ENCODE measurements around the gene SRRM1.
A peak's percentile ranks its signal among the peaks of the same experiment; 100 is the strongest.
"Not testable (repeated sequence)": the region's sequence is repeated elsewhere in the genome, so short reads cannot be mapped to it uniquely, and the experiment has no call there.

SRRM1 gene

DNA sequence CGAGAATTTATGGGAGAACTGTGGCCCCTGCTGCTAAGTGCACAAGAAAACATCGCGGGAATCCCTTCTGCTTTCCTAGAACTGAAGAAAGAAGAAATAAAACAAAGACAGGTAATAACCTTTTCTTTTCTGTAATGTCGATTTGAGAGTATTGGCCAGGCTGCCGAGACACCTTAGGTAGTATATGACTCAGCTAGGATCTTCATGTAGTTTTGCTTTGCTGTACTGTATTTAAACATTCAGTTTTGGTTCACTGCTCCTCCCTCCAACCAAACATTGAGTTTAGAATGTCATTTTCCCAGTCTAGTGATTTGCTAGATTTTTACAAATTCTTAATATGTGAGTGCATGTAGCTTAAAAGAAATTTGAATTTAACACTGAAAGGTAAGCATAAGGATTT, 5.8 kb downstream of the SRRM1 start:
- no peak for DNase-seq

GRCh38 chr1:24652382-24652781, 9.3 kb downstream of the SRRM1 start:
- DNase-seq, result no peak

- no peak for DNase-seq
Measured at GRCh38 chr1:24654010-24654409, 10.9 kb downstream of the SRRM1 start.

GRCh38 chr1:24656046-24656445, 12.9 kb downstream of the SRRM1 start:
- no peak for DNase-seq

- no peak for DNase-seq
Measured at GRCh38 chr1:24657781-24658180, 14.7 kb downstream of the SRRM1 start.

- DNase-seq, result no peak
Measured at GRCh38 chr1:24659166-24659904, 16.2 kb downstream of the SRRM1 start.

DNA sequence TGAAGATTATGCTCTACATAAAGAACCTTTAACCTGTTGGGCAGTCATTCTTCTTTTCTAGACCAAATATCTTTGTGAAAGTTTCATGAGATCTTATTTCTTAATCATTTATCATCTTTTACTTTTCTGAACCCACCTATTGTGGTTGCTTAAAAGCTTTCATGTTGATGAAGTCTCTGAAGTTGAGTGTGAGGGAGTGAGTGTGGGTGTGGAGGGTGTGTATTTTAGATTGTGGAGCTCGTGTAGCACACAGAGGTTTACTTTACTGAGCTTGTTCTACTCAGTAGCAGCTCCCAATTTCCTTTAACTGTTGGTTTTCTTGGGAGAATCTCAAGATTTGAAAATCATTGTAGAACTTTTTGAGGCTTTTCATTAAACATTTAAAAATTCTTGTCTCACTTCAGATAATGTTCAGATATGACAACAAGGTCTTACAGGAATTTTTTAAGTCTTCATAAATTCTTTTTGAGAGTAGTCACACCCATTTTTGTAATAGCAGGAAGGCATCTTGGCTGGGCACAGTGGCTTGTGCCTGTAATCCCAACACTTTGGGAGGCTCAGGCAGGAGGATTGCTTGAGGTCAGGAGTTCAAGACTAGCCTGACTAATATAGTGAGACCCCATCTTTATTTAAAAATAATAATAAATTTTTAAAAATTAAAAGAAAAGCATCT, 17.0 kb downstream of the SRRM1 start:
- DNase-seq, result no peak

DNA sequence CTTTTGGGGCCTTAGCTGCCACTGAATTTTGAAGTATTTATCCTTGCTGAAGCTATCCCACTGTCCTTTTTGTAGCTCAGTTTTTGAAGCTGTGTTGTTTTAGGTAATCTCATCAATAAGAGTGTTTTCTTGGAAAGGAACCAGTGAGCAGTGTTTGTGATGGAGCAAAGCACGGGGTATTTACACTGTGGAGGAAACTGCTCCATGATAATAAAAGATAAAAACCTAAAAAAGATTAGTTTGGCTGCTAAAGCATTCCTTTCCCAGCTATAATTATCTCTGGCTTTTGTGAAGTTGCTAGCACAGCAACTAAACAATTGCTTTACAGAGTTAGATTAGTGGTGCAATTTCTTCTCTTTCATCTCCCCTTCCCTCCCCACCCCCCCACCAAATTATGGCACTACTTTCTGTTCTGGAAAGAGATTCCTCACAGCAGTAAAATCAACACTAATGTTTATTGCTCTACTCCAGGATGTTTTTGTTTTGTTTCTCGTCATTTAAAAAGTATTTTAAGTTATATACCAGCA, 21.5 kb downstream of the SRRM1 start:
- DNase-seq, result no peak

DNA sequence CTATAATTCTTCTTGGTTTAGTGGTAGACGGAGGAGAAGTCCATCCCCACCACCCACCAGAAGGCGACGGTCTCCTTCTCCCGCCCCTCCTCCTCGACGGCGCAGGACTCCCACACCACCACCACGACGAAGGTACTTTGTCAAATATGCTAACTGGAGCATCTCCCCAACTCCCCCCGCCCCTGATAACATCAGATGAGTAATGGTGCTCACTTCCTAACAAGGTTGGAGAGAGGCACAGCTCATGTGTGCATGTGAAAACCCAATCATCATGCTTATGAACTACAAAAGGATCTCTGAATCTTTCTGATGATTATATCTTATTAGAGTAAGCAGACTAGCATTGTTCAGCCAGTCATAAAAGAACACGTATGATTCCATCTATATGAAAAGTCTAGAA, 23.7 kb downstream of the SRRM1 start:
- DNase-seq, result no peak

GRCh38 chr1:24671372-24671771, 28.3 kb downstream of the SRRM1 start:
- not testable (repeated sequence) for DNase-seq

DNA sequence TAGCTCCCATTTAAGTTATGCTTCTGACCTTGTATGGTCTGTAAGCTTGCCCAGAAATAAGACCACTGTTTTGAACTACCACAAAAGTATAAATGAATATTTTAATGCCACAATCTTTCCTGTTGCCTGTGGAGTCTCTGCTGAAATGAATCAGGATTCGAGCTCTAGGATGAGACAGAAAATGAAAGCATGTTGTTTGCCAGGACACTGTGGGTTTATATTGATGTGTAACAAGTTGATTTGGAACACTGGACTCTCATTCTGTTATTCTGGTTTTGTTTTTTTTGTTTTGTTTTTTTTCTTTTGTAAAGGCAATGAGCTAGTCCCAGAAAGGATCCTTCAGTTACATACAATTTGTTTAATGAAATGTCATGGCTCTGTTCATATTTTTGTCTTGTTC, 29.6 kb downstream of the SRRM1 start:
- not testable (repeated sequence) for DNase-seq

GRCh38 chr1:24673341-24673740, 30.2 kb downstream of the SRRM1 start:
- DNase-seq, result no peak

DNA sequence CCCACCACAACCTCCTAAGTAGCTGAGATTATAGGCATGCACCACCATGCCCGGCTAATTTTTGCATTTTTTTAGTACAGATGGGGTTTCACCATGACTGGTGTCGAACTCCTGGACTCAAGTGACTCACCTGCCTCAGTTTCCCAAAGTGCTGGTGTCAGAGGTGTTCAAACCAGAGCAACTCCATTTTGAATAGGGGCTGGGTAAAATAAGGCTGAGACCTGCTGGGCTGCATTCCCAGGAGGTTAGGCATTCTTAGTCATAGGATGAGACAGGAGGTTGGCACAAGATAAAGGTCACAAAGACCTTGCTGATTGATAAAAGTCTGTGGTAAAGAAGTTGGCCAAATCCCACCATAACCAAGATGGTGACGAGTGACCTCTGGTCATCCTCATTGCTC, 35.3 kb downstream of the SRRM1 start:
- DNase-seq, result not testable (repeated sequence)

- DNase-seq, result no peak
Measured at GRCh38 chr1:24679725-24680124, 36.6 kb downstream of the SRRM1 start.

- no peak for DNase-seq
Measured at GRCh38 chr1:24683713-24684162, 40.6 kb downstream of the SRRM1 start.

DNA sequence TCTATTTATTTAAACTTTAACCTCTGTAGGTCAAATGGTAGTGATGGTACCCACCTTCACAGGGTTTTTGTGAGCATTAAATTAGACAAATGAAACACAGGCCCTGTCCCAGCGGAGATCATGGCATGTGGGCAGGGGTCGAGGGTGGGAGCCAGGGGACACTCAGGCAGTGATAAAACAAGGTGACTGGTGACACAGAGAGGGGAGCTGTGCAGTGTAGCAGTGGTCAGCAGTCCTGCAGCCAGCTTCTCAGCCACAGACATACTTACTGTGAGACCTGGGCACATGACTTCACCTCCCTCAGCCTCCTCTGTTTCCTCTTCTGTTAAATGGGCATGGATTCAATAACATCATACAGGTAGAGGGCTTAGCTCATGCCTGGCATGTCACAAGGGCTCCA, 44.9 kb downstream of the SRRM1 start:
- no peak for DNase-seq

GRCh38 chr1:24688621-24689195, 45.6 kb downstream of the SRRM1 start:
- peak; percentile 80 for DNase-seq

DNA sequence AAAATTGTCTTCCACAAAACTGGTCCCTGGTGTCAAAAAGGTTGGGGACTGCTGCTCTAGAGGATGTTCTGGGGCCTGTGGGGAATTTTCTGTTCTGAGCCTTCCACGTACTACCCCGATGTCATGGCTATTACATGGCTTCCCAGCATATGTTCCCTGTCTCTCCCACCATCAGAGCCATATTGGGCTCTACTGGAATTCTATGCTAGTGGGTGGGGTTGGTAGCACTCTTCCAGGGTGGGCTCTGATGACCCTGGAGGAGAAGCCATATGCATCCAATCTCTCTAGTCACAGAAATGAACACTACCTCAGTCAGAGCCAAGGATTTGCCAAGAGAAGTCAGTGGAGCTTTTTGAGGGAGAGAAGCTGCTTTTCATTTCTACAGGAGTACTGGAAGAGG, 47.9 kb downstream of the SRRM1 start:
- DNase-seq, result no peak

DNA sequence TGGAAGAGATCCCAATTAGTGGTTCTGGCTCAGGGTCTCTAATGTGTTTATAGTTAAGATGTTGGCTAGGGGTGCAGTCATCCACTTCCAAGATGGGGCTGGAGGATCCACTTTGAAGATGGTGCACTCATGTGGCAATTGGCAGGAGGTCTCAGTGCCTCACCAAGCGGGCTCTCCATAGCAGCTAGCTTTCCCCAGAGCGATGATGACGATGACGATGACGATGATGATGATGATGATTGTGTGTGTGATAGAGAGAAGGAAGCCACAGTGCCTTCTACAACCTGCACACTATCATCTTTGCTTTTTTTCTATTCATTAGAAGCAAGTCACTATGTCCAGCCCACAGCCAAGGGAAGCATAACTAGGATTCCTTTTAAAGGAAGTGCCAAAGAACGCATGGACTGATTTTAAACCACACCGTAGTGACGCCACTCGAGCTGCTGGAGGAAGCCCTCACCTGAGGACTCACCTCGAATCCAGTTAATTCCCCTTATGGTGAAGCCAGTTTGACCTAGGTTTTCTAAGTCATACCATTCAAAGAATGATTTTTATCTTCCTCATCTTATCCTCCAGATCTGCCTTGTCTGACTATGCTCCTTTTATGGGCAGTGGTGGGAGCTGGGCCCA, 49.4 kb downstream of the SRRM1 start:
- DNase-seq, result no peak

- DNase-seq, result no peak
Measured at GRCh38 chr1:24693827-24694379, 50.8 kb downstream of the SRRM1 start.

GRCh38 chr1:24694380-24694843, 51.3 kb downstream of the SRRM1 start:
- peak; percentile 61 for DNase-seq

DNA sequence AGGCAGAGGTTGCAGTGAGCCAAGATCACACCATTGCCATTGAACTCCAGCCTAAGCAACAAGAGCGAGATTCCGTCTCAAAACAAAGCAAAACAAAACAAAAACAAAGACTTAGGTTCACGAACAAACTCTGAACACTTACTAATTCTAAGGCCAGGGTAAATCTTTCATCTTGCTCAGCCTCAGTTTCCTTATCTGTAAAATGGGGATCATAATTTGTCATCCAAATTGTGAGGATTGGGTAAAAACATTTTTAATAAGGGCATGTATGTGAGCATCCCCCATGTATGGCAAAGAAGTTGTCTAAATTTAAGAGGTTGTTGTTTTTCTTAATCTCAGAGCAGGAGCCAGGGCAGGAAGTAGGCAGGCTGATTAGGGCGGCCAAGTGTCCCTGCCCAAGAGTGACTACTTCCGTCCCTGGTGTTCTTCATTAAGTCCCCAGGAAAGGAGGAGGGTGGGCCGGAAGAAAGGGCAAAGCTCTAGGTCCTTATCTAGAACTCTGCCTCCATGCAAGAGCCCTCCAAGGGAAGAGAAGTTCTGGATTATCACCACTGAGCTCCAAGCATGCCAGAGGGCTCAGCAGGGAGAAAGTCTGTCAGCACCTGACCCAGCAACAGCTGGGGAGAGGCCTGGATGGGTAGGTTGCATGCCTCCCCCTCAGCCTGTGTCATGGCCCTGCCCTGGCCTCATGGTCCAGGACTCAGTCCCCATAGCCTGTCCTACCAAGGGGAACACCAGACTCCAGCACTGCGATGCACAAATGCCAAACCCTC, 52.3 kb downstream of the SRRM1 start:
- DNase-seq, result no peak

All from DMS79 treated with DMSO at 0.1 percent for 48 hours (cell line).